SIG-M5 (cell line): ENCODE measurements around the gene CA5A.
"Not testable (repeated sequence)": the region's sequence is repeated elsewhere in the genome, so short reads cannot be mapped to it uniquely, and the experiment has no call there.

Experiments
- DNase-seq: peaks from one replicate; lab custom pipeline; 2025; lab: John Stamatoyannopoulos, UW

The CA5A gene

DNA sequence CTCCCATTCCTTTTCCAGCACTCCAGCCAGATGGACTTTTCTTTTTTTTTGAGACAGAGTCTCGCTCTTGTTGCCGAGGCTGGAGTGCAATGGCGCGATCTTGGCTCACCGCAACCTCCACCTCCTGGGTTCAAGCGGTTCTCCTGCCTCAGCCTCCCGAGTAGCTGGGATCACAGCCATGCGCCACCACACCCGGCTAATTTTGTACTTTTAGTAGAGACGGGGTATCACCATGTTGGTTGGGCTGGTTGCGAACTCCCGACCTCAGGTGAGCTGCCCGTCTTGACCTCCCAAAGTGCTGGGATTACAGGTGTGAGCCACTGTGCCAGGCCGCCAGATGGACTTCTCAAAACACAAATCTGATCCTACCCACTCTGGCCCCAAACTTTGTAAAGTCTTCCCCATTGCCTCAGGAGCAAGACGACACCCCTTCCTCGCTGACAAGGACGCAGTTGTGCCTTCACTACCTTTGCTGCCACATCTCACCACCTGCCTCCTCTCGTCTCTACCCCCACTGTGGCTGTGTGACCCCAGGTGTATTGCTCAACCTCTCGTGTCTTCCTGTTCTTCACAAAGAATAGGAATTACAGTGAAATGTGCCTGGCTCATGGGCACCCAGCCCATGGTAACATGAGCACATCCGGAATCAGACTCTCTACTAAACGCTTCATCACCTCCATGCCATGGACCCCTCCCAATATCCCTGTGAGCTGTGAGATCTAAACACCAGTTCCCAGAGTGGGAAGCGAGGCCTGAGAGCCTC, 11.2 kb upstream of the CA5A start:
- no peak for DNase-seq

DNA sequence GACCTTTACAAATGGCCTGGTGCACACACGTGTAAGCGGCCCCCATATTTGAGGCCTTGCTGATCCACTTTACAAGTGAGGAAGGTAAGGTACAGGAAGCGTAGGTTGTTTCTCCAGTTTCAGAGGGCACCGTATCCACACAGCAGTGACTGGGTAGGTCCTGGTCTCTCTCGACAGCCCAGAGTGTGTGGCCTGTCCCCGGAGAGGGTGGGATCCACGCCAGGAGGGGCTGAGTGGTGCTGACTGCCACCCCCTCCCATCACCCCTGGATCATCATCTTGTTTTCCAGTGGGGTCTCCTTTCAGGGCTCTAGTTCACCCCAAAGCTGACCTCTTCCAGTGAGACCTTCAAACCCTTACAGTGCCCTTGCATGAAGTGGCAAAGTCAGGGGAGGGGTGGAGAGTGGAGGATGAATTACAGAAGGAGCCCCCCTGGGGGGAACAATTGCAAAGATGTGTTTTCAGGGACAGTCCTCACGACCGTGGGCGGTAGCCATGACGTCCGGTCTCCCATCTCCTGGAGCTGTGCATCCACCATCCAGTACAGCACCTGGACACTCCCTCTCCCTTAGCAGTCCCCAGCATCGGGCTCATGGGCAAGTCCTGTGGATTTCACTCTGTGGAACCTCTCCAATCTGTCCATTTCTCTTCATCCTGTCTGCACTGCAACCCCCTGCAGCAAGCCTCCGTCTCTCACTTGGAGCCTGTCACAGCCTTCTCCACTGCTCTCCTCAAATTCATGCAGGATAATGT, 10.4 kb upstream of the CA5A start:
- no peak for DNase-seq

DNA sequence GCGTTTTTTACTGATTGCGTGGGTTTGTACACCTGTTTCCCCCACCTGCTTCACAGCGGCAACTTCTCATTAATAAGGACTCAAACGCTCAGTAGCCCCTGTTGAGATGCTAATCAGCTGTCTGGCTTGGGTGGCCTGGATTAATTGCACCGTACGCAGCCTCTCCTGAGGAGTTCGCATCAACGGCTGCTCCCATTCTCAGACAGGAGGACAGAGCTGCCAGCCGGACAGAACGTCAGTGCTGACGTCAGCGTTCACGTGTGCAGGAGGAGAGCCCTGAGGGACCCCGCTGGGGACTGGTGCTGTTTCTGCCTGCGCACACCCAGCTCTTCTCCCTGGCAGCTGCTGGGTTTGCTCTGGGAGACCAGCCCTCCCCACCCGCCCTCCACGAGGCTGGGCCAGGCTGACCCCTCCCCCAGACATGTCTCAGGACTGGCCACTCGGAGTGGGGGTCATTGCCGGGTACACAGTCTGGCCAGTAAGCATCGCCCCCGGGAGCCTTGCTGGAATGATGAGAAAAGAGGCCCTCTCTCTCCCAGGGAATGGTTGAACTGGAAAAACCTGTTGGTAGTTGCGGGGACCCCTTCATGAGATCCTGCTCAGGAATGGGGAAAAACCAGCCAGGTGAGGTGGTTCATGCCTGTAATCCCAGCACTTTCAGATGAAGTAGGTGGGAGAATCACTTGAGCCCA, 9.2 kb upstream of the CA5A start:
- no peak for DNase-seq

DNA sequence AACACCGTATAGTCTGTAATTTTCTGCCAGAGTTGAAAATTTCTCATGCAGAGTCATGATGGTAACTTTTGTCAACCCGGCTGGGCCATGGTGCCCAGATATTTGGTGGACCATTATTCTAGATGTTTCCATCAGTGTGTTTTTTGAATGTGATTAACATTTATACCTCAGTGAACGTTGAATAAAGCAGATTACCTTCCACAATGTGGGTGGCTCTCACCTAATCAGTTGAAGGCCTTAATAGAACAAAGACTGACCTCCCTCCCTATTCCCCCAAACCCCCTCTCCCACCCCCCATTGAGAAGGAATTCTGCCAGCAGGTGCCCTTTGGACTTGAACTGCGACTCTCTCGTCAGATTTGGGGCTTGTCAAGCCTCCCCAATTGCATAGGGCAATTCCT, 6.4 kb upstream of the CA5A start:
- DNase-seq: no peak

DNA sequence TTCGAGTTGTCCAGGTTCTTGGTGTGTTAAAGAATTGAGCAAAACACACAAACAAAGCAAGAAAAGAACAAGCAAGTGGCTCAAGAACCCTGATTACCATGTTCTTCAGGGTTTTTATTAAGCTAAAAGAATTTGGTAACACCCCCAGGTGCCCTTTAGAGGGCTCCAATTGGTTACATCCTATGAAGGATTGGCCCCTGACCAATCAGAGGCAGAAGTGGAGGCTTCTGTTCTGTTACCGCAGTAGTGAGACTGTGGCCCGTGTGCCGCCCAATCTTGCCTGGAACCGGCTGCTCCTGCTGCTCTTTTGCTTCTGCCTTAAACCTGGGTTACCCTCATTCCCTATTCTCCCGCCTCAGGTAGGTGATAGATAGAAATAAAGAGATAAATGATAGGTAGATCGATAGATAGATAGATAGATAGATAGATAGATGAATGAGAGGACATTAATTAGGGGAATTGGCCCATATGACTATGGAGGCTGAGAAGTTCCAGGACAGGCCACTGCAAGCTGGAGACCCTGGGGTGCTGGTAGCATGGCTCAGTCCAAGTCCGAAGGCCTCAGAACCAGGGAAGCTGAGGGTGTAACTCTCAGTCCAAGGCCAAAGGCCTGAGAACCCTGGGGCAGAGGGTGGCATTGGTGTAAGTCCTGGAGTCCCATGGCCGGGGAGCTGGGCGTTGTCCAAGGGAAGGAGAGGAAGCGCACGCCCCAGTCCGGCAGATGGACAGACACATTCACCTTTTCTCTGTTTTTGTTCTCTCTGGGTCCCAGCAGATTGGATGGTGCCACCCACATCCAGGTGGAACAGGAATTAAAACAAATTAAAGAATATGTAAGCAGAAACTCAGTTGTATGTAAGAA, 3.5 kb upstream of the CA5A start:
- no peak for DNase-seq

DNA sequence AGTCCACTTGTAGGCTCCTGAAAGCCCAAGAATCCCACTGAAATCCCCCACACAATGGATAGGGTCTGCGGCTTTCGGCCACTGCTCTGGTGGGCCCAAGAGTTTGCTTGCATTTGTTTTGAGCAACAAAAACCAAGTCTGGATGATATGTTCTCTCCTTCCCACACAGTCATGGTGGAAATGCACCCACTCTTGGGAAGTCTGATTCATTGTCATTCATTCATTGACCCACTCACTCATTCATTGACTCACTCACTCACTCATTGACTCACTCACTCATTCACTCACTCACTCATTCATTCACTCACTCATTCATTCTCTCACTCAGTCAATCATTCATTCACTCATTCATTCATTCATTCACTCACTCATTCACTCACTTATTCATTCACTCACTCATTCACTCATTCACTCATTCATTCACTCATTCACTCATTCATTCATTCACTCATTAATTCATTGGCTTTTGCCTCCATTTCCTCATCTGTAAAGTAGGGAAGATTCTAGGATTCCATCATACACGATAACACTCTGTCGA, 2.2 kb upstream of the CA5A start:
- no peak for DNase-seq

DNA sequence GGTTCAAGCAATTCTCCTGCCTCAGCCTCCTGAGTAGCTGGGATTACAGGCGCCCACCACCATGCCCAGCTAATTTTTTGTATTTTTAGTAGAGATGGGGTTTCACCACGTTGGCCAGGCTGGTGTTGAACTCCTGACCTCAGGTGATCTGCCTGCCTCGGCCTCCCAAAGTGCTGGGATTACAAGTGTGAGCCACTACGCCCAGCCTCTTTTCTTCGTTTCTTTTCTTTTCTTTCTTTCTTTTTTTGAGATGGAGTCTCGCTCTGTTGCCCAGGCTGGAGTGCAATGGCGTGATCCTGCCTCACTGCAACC, 858 bp upstream of the CA5A start:
- DNase-seq: not testable (repeated sequence)

DNA sequence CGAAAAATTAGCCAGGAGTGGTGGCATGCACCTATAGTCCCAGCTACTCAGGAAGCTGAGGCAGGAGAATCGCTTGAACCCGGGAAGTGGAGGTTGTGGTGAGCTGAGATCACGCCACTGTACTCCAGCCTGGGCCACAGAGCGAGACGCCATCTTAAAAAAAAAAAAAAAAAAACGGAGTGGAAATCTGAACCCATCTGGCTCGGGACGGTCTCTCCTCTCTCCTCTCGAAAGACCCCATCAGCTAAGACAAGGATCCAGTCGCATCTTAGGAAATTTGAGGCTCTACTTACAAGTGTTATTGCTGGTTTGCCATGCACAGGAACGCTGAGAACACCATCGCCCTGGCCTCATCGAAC, 334 bp downstream of the CA5A start:
- not testable (repeated sequence) for DNase-seq

DNA sequence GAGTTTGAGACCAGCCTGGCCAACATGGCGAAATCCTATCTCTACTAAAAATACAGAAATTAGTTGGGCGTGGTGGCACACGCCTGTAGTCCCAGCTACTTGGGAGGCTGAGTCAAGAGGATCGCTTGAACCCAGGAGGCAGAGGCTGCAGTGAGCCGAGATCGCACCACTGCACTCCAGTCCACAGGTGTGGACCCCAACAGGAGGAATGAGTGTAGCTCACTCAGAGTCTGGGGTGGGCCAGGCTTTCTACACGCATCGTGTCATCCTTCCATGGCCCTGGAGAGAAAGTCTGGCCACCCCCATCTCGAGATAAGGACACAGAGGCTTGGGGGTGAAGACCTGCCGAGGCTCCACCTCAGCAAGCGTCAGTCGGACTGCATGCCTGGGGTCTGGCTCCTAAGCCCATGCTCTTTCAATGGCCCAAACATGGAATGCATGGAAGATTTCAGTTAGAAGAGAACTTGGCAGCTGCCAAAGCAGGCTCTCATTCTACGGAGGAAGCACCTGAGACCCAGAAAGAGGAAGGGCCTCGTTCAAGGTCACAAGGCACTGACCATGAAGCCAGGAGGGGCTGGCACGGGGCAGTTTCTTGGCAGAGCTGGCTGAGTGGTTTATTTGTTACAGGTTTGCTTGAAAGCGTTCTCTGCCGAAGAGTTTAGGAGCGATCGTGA, 1.4 kb downstream of the CA5A start:
- DNase-seq: not testable (repeated sequence)

DNA sequence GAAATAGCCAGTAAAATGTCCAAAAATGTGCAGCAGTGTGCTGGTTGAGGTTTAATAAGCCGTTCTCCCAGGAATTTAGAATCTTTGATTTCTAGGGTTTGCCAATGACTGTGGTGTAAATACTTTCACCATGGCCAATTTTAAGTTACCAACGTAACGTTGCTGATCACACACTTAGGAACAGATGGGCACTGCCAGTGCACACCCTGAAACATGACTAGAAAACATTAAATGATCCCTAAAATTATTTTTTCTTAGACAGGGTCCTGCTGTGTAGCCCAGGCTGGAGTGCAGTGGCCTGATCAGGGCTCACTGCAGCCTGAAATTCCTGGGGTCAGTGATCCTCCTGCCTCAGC, 3.2 kb downstream of the CA5A start:
- no peak for DNase-seq

DNA sequence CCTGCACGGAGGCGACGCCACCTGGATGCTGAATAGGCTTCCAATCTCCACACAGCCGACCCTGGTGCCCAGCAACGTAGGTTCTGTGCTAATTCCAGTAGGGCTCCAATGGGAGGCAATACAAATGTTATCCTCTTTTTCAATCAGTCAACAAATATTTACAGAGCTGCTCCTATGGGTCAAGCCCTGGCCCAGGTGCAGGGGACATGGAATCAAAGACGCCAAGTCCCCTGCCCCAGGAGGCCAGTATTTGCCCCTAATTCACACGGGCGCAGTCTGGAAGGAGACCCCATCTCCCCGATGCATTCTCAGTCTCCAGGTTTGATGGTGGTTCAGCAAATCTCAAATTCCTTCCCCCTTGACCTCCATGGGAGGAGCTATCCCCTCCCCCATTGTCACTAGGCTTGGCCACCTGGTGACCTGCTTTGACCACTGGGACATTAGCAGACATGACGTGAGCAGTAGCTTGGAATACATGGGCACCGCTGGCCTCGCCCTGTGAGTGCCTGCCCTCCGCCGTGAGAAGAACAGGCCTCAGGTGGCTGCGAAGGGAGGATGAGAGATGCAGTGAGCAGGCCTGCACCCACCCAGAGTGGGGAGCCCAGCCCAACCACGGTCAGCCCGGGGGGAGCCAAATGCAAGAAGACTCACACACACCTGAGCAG, 3.7 kb downstream of the CA5A start:
- DNase-seq: not testable (repeated sequence)

DNA sequence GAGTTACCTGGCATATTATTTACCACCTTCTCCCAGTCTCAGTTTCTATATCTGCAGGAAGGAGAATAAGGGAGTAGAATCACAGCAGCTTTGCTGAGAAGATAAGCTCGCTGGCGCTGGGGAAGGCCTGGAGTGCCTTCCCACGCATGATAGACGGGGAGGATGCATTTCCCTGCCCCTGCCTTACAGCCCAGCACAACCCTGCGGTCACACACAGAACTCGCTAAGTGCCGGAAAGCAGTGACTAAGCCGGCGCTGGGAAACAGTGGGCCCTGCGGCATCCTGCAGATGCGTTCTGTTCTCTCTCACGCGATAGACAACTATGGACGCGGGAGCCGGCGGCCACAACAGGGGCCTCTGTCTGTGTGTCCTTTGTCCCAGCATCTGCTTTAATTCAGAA, 4.8 kb downstream of the CA5A start:
- DNase-seq: no peak

DNA sequence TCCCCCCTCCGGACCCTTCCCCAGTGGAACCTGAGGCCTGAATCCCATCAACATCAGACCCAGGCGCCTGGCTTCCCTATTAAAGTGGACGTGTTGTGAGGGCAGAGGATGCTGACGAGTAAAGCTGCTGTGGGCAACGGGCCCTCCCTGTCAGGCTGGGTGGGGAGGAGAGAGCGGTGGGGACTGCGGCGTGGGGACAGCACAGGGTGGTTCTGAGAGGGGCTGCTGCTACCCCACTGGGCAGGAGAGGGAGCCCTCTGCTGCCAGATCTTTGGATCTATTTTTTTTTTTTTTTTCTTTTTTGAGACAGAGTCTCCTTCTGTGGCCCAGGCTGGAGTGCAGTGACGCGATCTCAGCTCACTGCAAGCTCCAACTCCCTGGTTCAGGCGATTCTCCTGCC, 5.9 kb downstream of the CA5A start:
- DNase-seq: no peak

DNA sequence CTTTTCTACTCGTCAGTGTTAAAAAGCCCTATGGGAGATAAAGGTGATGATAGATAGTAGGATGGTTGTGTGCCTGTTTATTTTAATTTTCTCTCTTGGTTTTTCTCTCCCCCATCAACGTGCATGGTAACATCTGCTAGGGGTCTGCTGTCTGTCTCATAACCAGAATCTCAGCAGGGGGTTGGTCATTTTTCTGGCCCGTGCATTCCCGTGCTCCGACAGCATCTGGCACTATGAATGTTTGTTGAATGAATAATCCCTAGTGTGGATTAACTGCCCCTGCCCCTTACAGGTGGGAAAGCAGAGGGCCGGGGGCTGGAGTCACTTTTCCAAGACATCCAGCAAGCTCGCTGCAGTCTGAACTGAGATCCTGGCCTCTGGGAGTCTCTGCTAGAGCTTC, 6.3 kb downstream of the CA5A start:
- DNase-seq: no peak

DNA sequence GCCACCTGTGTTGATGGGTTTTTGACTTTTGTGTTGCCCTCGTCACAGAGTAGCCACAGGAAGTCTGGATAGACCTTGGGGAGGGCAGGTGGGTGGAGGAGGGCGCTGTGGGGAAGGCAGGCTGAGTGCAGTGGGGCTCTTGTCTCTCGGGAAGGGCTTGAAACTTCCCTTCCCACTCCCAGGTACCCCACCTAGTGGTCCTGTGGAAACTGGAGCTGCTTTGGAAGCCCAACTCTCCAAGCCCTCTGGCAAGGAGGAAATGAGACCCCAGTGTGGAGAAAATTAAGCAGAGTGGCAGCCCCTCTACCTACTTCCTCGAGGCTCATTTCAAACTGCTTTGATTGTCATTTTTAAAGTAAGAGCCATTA, 9.2 kb downstream of the CA5A start:
- DNase-seq: no peak

DNA sequence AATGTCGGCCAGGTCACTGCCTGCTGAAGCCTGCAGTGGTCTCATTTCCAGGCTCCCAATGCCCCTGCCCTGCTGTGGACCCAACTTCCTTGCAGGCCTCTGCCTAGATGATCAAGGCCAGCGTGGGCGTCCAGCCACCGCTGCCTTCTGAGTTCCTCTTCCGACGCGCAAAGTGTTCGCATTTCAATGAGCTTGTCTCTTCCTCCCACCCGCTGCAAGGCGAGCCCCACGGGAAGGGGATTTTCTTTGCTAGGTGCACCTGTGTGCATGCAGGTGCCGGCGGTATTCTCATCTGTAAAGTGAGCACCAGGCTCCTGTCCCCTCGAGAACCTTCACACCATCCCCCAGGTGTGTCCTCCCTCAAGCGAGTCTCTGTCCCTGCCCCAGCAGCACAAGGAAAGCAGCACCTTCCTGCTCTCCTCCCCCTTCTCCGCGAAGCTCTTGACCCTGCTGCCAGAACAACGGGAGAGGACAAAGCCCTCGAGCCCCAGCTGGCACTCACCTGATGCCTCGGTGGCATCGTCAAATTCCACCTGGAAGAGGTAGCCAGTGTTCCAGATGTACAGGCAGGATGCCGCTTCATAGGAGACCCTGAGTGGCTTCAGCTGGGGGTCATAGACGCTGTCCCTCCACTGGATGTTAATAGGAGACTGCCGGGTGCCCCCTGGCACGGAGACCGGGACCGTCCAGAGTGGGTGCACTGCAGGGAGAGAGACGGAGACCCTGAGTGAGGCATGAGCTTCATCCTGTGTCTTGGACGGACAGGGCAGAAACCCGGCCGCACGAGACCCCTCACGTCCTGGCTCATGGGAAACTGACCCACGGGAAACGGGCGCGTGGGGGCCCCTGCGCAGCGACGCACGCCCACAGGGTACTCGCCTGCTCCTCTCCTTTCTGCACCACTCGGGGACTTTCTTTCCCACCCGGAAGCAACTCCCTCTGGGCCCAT, 9.8 kb downstream of the CA5A start:
- no peak for DNase-seq

DNA sequence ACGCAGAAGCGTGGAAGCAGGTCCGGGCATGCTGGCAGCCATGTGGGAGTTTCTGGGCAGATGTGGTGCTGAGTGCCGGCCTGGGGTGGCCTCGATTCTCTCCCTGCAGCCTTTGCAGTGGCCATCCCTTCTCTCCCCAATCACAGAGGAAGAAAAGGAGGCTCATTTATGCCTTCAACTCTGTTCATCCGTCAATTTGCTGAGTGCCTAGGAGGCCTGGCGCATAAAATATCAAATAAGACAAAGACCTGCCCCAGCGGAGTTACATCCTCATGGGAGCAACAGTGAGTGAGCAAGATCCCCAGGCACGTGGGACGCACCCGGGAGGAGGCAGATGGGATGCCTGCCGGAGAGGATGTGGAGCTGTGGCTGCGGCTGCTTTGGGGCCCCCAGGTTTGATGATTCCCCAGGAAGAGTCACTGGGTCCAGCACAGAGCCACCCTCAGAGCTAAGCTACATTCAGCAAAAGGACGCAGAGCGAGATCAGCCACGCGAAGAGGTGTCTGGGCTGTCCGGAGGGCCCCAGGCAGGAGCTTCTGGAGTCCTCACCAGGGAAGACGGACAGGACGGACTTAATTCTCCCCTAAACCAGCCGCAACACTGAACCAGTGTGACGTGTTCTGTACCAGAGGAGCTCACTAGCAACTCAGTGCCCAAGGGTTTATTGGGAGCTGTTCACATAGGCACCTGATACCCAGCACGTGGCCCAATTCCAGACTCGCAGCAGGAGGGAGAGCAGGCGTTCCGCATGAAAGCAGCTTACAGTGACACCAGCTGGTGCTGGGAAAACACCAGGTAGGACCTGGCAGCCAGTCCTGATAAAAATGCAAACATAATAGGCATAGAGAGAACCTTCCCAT, 11.3 kb downstream of the CA5A start:
- no peak for DNase-seq

DNA sequence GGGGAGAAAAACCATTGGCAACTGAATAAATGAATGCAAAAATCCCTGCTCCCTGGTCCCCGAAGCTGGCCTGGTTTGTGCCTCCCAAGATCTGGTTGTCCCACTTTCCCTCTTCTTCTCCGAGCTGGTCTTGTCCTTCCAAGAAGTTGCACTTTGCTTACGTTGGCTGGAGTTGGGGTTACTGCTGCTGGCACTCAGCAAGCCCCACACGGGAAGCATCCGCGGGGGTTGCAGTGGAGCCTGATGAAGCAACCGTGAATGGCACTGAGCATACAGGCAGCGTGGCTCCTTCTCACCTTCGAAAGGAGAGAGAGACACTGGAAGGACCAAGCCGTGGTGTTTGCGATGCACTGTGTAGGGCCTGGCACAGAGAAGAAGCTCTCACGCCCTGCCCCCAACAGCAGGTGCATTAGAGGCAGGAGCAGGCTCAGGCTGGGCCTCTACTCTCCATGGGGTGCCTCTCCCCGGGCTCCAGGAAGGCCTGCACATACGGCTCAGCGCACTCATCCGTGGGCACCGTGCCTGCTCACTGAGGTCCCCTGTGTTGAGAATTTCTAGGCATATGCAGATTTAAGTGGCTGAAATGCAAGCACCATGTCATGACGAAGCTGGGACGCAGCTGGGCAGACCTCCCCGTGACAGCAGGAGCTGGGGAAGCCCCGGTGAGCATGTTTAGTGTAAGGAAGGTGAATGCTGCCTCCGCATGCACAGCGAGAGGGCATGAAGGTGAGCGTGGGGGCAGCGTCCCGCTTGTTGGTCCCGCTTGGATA, 12.1 kb downstream of the CA5A start:
- no peak for DNase-seq
